Measurements from ENCODE around the gene PRDM11. TPM values are rescaled to one million over a fixed set of nuclear protein-coding genes. Genes with fewer than 3 reads are reported as not detected.

Gene PRDM11
- total RNA-seq, 2 experiments from 2014 or later: 2.5 to 3.4 TPM

DNA sequence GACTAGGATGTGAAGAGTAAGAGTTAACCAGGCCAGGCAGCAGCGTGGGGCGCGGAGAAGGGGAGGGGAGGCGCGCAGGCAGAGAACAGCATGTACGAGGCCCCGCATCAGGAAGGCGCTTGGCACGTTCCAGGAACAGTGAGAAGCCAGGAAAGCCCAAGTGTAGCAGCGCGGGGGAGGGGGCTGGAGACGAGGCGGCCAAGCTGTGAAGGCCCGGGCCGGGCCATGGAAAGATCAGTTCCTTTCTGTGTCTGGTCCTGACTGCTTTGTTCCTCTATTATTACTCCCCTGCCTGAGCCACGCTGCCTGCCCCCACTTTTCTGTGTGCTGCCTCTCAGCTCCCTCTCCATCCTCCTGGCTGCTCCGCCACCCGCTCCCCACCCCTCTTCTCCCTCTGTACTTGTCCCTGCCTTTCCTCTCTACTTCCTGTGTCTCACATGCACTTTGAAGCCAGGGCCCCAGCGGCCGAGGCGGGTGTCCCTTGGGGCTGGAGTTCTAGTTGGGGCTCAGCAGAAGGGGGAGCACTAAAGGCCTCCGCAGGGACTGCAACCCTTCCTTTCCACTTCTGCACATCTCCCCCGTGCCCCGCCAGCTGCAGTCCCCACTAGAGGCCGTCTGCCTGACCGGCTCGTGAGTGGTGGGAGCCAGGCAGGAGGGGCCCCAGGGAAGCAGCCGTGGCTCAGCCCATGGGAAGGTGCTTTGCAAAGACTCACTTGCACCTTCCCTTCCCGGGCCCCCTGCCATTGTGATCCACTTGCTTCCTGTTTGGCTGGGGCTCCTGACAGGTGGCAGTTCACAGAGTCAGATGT is 63.7 kb downstream of the PRDM11 start:
- TF ChIP-seq, protein P1, sequence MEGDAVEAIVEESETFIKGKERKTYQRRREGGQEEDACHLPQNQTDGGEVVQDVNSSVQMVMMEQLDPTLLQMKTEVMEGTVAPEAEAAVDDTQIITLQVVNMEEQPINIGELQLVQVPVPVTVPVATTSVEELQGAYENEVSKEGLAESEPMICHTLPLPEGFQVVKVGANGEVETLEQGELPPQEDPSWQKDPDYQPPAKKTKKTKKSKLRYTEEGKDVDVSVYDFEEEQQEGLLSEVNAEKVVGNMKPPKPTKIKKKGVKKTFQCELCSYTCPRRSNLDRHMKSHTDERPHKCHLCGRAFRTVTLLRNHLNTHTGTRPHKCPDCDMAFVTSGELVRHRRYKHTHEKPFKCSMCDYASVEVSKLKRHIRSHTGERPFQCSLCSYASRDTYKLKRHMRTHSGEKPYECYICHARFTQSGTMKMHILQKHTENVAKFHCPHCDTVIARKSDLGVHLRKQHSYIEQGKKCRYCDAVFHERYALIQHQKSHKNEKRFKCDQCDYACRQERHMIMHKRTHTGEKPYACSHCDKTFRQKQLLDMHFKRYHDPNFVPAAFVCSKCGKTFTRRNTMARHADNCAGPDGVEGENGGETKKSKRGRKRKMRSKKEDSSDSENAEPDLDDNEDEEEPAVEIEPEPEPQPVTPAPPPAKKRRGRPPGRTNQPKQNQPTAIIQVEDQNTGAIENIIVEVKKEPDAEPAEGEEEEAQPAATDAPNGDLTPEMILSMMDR (IDR thresholded peaks at IDR 0.05): no peak
- no peaks in the 10 kb centered on the region for H3K4me1 Mint-ChIP-seq (ENCODE audit: low read depth)
- H3K9me3 Mint-ChIP-seq: no peaks in the 10 kb centered on the region
- Histone ChIP-seq H3K27me3 (ENCODE audit: control insufficient read depth in 1 of 2, insufficient read depth in 2 of 2, low read length in 2 of 2) (no peaks in the 10 kb centered on the region), H3K4me1 (ENCODE audit: insufficient read depth, low read length) (no peaks in the 10 kb centered on the region), H3K4me3 (ENCODE audit: low read length) (no peak overlapping the region), H3K27ac (ENCODE audit: low read depth in 1 of 2, low read length in 2 of 2) (no peak overlapping the region), H3K9me3 (ENCODE audit: control insufficient read depth in 1 of 2, insufficient read depth in 1 of 2, low read length in 2 of 2) (no peaks in the 10 kb centered on the region), H3K36me3 (ENCODE audit: insufficient read depth, low read length) (peaks cover 2% of the 10 kb centered on the region)
- no peak overlapping the region for H3K4me3 Mint-ChIP-seq
- DNase-seq: no peak
- H3K27ac Mint-ChIP-seq: no peak overlapping the region
- ChIA-PET CTCF (no interaction called here), POLR2A (no interaction called here)
- H3K27me3 Mint-ChIP-seq: no peaks in the 10 kb centered on the region
- intact Hi-C loops (cut with DNase I, micrococcal nuclease): no loop called here
- ATAC-seq (ENCODE audit: poor library complexity): no peak
- H3K36me3 Mint-ChIP-seq (ENCODE audit: low read depth): peaks cover 32% of the 10 kb centered on the region

DNA sequence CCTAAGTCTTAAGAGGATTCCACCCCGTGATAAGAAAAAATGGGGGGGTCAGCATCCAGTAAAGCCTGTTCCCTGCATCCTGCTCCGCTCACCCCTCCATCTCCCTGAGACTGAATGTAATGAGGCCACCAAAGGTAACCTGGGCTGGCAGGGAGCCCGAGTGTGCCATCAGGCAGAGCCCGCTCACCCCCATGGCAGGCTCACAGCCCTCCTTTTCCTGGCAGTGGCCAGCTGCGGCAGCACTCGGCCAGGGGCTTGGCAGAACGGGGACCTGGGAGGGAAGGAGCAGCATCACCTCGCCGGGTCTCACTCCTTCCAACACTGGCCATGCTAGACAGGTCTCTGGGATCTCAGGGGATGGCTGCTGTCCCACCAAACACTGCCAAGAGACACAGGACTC is 64.4 kb downstream of the PRDM11 start:
- Mint-ChIP-seq H3K36me3 (ENCODE audit: low read depth) (peaks cover 26% of the 10 kb centered on the region), H3K27ac (no peak overlapping the region), H3K27me3 (no peaks in the 10 kb centered on the region), H3K9me3 (no peaks in the 10 kb centered on the region), H3K4me3 (no peak overlapping the region), H3K4me1 (ENCODE audit: low read depth) (no peaks in the 10 kb centered on the region)
- TF ChIP-seq, protein P1 (IDR thresholded peaks at IDR 0.05): no peak
- H3K4me3 ChIP-seq (ENCODE audit: low read length): no peak overlapping the region
- H3K4me1 ChIP-seq (ENCODE audit: insufficient read depth, low read length): no peaks in the 10 kb centered on the region
- ChIA-PET POLR2A (no interaction called here), CTCF (no interaction called here)
- H3K9me3 ChIP-seq (ENCODE audit: control insufficient read depth in 1 of 2, insufficient read depth in 1 of 2, low read length in 2 of 2): no peaks in the 10 kb centered on the region
- no peak overlapping the region for H3K27ac ChIP-seq (ENCODE audit: low read depth in 1 of 2, low read length in 2 of 2)
- ATAC-seq (ENCODE audit: poor library complexity): no peak
- intact Hi-C loops (cut with DNase I, micrococcal nuclease): no loop called here
- H3K36me3 ChIP-seq (ENCODE audit: insufficient read depth, low read length): no peaks in the 10 kb centered on the region
- no peaks in the 10 kb centered on the region for H3K27me3 ChIP-seq (ENCODE audit: control insufficient read depth in 1 of 2, insufficient read depth in 2 of 2, low read length in 2 of 2)
- no peak for DNase-seq

DNA sequence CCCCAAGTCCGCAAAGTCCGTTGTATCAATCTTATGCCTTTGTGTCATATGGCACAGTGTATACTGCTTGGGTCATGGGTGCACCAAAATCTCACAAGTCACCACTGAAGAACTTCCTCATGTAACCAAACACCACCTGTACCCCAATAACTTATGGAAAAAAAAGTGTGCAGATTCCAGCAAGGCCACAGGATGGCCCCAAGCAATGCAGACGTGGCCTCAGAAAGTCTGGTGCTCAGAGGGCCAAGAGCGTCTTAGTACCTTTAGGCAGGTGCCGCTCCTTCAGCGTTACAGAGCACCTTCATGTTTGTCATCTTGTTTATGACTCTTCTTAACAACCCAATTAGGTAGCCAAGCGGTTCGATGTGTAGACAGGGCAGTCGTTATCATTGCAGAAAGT is 65.3 kb downstream of the PRDM11 start:
- H3K9me3 ChIP-seq (ENCODE audit: control insufficient read depth in 1 of 2, insufficient read depth in 1 of 2, low read length in 2 of 2): no peaks in the 10 kb centered on the region
- no peak overlapping the region for H3K27ac Mint-ChIP-seq
- H3K36me3 ChIP-seq (ENCODE audit: insufficient read depth, low read length): no peaks in the 10 kb centered on the region
- intact Hi-C loops (cut with DNase I, micrococcal nuclease): no loop called here
- no peak overlapping the region for H3K4me3 Mint-ChIP-seq
- H3K4me1 ChIP-seq (ENCODE audit: insufficient read depth, low read length): no peaks in the 10 kb centered on the region
- ATAC-seq (ENCODE audit: poor library complexity): no peak
- no peak overlapping the region for H3K4me3 ChIP-seq (ENCODE audit: low read length)
- H3K27me3 Mint-ChIP-seq: no peaks in the 10 kb centered on the region
- no peak overlapping the region for H3K27ac ChIP-seq (ENCODE audit: low read depth in 1 of 2, low read length in 2 of 2)
- H3K36me3 Mint-ChIP-seq (ENCODE audit: low read depth): peaks cover 26% of the 10 kb centered on the region
- no peak for DNase-seq
- H3K9me3 Mint-ChIP-seq: no peaks in the 10 kb centered on the region
- TF ChIP-seq, protein P1 (IDR thresholded peaks at IDR 0.05): no peak
- CTCF ChIA-PET: no interaction called here
- H3K27me3 ChIP-seq (ENCODE audit: control insufficient read depth in 1 of 2, insufficient read depth in 2 of 2, low read length in 2 of 2): no peaks in the 10 kb centered on the region
- H3K4me1 Mint-ChIP-seq (ENCODE audit: low read depth): no peaks in the 10 kb centered on the region
- POLR2A ChIA-PET: no interaction called here
